HL-60 (cell line): ENCODE data around the gene CFAP251.

ENCODE experiments used
- DNase-seq, 2 experiments: peaks; one replicate each; pipeline ENCODE4 v3.0.0-alpha.2; 2010 to 2020; ENCODE audit warnings: low read depth in 1 of 2, low spot score in 1 of 2
- H3K27ac ChIP-seq: fragments of 250-450 bp; sonication (Bioruptor Pico); replicated peaks from 2 replicates; pipeline ENCODE4 v1.5.1; 2020; ENCODE audit warnings: mild to moderate bottlenecking, moderate library complexity
- H3K27me3 ChIP-seq: fragments of 250-450 bp; sonication (Bioruptor Pico); 2 replicates; pipeline ENCODE4 v1.5.1; 2021; ENCODE audit warnings: mild to moderate bottlenecking, moderate library complexity; ENCODE audit not compliant: insufficient read depth, poor library complexity, severe bottlenecking
- H3K4me3 ChIP-seq: replicated peaks from 2 replicates; pipeline ENCODE4 v1.5.1; 2011; ENCODE audit warnings: mild to moderate bottlenecking, control low read depth, low read length; ENCODE audit not compliant: insufficient read depth
- GABPA ChIP-seq: IDR thresholded peaks from 2 replicates; pipeline ENCODE4 v1.6.1; 2012; ENCODE audit warnings: low read depth
- POLR2AphosphoS5 ChIP-seq: IDR thresholded peaks from 2 replicates; pipeline ENCODE4 v1.6.1; 2012; ENCODE audit warnings: low read depth
- SPI1 ChIP-seq: IDR thresholded peaks from 2 replicates; pipeline ENCODE4 v1.6.1; 2012; ENCODE audit warnings: low read depth, mild to moderate bottlenecking, borderline replicate concordance
- TF ChIP-seq, protein P1 (sequence below): IDR thresholded peaks from 2 replicates; pipeline ENCODE4 v1.6.1; 2012; ENCODE audit warnings: low read depth; ENCODE audit not compliant: insufficient replicate concordance
- TF ChIP-seq, protein P2 (sequence below): IDR thresholded peaks from one replicate; pipeline ENCODE4 v1.5.1; 2011; ENCODE audit warnings: low read length, control low read depth, inconsistent platforms; ENCODE audit not compliant: insufficient read depth

Gene CFAP251

DNA sequence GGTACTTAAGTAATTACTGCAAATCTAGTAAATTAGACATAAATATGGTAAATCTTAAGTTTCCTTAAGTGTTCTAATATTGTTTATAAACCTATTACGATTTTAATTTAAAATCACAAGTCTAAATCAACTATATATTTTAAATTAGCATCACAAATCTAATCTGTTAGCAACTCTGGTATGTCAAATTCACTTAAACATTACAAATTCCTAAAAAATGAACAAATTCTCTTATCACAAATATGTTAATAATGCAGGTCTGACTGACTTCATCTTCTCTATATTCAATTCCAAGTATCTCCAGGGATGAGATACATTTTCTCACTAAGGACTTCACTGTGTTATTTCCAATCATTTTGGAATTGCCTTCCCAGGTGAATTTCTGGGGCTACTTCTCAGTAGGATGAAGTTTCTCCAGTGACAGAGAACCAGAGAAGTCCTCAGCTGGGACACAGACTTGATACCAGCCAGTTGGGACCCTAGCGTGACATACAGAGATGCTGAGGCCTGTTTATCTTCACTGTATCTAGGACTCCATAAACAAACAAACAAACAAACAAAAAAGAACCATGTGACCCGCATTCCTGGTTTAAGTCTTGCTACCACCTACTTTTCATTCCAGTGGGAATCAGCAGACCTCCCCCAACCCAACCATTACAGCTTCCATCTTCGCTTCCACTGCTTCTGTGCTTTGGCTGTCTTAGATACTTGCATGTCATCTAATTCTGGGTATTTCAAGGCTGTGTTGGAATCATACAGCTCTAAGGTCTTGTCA lies 21.8 kb downstream of the CFAP251 start:
- no peak overlapping the region for H3K4me3 ChIP-seq
- TF ChIP-seq GABPA (no peak), SPI1 (no peak), POLR2AphosphoS5 (no peak)
- TF ChIP-seq, protein P1, sequence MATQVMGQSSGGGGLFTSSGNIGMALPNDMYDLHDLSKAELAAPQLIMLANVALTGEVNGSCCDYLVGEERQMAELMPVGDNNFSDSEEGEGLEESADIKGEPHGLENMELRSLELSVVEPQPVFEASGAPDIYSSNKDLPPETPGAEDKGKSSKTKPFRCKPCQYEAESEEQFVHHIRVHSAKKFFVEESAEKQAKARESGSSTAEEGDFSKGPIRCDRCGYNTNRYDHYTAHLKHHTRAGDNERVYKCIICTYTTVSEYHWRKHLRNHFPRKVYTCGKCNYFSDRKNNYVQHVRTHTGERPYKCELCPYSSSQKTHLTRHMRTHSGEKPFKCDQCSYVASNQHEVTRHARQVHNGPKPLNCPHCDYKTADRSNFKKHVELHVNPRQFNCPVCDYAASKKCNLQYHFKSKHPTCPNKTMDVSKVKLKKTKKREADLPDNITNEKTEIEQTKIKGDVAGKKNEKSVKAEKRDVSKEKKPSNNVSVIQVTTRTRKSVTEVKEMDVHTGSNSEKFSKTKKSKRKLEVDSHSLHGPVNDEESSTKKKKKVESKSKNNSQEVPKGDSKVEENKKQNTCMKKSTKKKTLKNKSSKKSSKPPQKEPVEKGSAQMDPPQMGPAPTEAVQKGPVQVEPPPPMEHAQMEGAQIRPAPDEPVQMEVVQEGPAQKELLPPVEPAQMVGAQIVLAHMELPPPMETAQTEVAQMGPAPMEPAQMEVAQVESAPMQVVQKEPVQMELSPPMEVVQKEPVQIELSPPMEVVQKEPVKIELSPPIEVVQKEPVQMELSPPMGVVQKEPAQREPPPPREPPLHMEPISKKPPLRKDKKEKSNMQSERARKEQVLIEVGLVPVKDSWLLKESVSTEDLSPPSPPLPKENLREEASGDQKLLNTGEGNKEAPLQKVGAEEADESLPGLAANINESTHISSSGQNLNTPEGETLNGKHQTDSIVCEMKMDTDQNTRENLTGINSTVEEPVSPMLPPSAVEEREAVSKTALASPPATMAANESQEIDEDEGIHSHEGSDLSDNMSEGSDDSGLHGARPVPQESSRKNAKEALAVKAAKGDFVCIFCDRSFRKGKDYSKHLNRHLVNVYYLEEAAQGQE: no peak
- TF ChIP-seq, protein P2, sequence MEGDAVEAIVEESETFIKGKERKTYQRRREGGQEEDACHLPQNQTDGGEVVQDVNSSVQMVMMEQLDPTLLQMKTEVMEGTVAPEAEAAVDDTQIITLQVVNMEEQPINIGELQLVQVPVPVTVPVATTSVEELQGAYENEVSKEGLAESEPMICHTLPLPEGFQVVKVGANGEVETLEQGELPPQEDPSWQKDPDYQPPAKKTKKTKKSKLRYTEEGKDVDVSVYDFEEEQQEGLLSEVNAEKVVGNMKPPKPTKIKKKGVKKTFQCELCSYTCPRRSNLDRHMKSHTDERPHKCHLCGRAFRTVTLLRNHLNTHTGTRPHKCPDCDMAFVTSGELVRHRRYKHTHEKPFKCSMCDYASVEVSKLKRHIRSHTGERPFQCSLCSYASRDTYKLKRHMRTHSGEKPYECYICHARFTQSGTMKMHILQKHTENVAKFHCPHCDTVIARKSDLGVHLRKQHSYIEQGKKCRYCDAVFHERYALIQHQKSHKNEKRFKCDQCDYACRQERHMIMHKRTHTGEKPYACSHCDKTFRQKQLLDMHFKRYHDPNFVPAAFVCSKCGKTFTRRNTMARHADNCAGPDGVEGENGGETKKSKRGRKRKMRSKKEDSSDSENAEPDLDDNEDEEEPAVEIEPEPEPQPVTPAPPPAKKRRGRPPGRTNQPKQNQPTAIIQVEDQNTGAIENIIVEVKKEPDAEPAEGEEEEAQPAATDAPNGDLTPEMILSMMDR: no peak
- no peak for DNase-seq
- no peak overlapping the region for H3K27ac ChIP-seq
- no peaks in the 10 kb centered on the region for H3K27me3 ChIP-seq

- no peak for TF ChIP-seq POLR2AphosphoS5
- TF ChIP-seq, protein P2: no peak
- TF ChIP-seq, protein P1: no peak
- no peak for TF ChIP-seq GABPA
- no peak for TF ChIP-seq SPI1
- H3K4me3 ChIP-seq: no peak overlapping the region
- H3K27ac ChIP-seq: no peak overlapping the region
- no peaks in the 10 kb centered on the region for H3K27me3 ChIP-seq
- DNase-seq: no peak
These were observed 23.8 kb downstream of the CFAP251 start for GRCh38 chr12:121942145-121942718.

DNA sequence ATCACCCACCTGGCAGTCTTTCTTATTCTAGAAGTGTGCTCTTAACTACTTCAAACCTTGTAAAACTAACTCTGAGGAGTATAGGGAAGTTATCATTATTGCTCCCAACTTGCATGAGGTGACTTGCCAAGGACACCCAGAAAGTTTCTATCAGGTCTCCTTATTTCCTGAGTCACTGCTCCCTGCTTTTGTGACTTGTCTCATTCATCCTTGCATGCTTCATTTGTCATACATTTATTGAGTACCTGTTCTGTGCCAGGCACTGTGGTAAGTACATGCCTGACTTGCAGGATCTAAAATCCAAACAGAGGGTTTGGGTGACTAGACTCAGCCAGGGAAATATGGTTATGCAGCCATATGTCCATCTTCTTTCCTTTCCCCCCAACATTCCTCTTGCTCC lies 25.5 kb downstream of the CFAP251 start:
- DNase-seq: no peak
- Histone ChIP-seq H3K27ac (no peak overlapping the region), H3K4me3 (no peak overlapping the region), H3K27me3 (no peaks in the 10 kb centered on the region)
- TF ChIP-seq, protein P1: no peak
- TF ChIP-seq, protein P2: no peak
- TF ChIP-seq GABPA (no peak), SPI1 (no peak), POLR2AphosphoS5 (no peak)
